B cell (primary cell): ENCODE data around the gene GGCX.

Experiments
- CTCF ChIP-seq: fragments of 200-600 bp; IDR thresholded peaks from one replicate; pipeline ENCODE4 v1.8.0; 2022; ENCODE audit warnings: antibody characterized with exemption, mild to moderate bottlenecking
- EZH2 ChIP-seq: IDR thresholded peaks from 2 replicates; pipeline ENCODE4 v1.6.1; 2012; ENCODE audit warnings: borderline replicate concordance, low read depth, mild to moderate bottlenecking, moderate library complexity, low read length; ENCODE audit not compliant: insufficient read depth, poor library complexity, severe bottlenecking

GRCh38 chr2:85502720-85503119 is 58.6 kb downstream of the GGCX start:
- TF ChIP-seq CTCF (no peak), EZH2 (no peak)
